MM.1S (cell line): Measurements from ENCODE around the gene ACTR3C.

Experiments
- DNase-seq: peaks from one replicate; pipeline ENCODE4 v3.0.0-alpha.2; 2015
- H2AFZ ChIP-seq: fragments of 300-600 bp; sonication (generic); 2 replicates; pipeline ENCODE4 v1.6.0; 2016; ENCODE audit warnings: antibody characterized with exemption, low read length
- H3F3A ChIP-seq: fragments of 300-600 bp; sonication (generic); 2 replicates; pipeline ENCODE4 v1.6.1; 2016; ENCODE audit warnings: mild to moderate bottlenecking, antibody characterized with exemption, low read length, moderate library complexity, mixed read lengths; ENCODE audit not compliant: insufficient read depth
- H3K27ac ChIP-seq: fragments of 300-600 bp; sonication (generic); 2 replicates; pipeline ENCODE4 v1.5.1; 2016; ENCODE audit warnings: mild to moderate bottlenecking, low read length
- H3K27me3 ChIP-seq: fragments of 300-600 bp; sonication (generic); replicated peaks from 2 replicates; pipeline ENCODE4 v1.6.0; 2016; ENCODE audit warnings: low read length; ENCODE audit not compliant: insufficient read depth
- H3K36me3 ChIP-seq: fragments of 300-600 bp; sonication (generic); replicated peaks from 2 replicates; pipeline ENCODE4 v1.6.1; 2016; ENCODE audit warnings: mild to moderate bottlenecking, low read length, mixed read lengths; ENCODE audit not compliant: insufficient read depth
- H3K4me1 ChIP-seq: fragments of 300-600 bp; sonication (generic); 2 replicates; pipeline ENCODE4 v1.6.1; 2016; ENCODE audit warnings: low read length, mixed read lengths
- H3K4me2 ChIP-seq: fragments of 300-600 bp; sonication (generic); 2 replicates; pipeline ENCODE4 v1.6.0; 2016; ENCODE audit warnings: low read depth, low read length
- H3K4me3 ChIP-seq: fragments of 300-600 bp; sonication (generic); 2 replicates; pipeline ENCODE4 v1.5.1; 2016; ENCODE audit warnings: low read length, mixed read lengths
- H3K79me2 ChIP-seq: fragments of 300-600 bp; sonication (generic); 2 replicates; pipeline ENCODE4 v1.6.1; 2016; ENCODE audit warnings: mixed run types, low read length, mixed read lengths
- H3K9ac ChIP-seq: fragments of 300-600 bp; sonication (generic); 2 replicates; pipeline ENCODE4 v1.6.1; 2016; ENCODE audit warnings: low read length, mixed read lengths
- H3K9me2 ChIP-seq: fragments of 300-600 bp; sonication (generic); replicated peaks from 2 replicates; pipeline ENCODE4 v1.6.1; 2016; ENCODE audit warnings: mild to moderate bottlenecking, low read length, mixed read lengths; ENCODE audit not compliant: insufficient read depth
- H3K9me3 ChIP-seq: fragments of 300-600 bp; sonication (generic); replicated peaks from 2 replicates; pipeline ENCODE4 v1.6.1; 2016; ENCODE audit warnings: mild to moderate bottlenecking, low read length, mixed read lengths; ENCODE audit not compliant: insufficient read depth
- H4K20me1 ChIP-seq: fragments of 300-600 bp; sonication (generic); 2 replicates; pipeline ENCODE4 v1.6.1; 2016; ENCODE audit warnings: mild to moderate bottlenecking, low read length, moderate library complexity, mixed read lengths; ENCODE audit not compliant: insufficient read depth
- CTCF ChIP-seq: fragments of 300-600 bp; sonication (generic); IDR thresholded peaks from 2 replicates; pipeline ENCODE4 v1.5.1; 2016; ENCODE audit warnings: antibody characterized with exemption, low read length, mixed read lengths
- EZH2 ChIP-seq: fragments of 300-600 bp; sonication (generic); optimal IDR thresholded peaks from 2 replicates; pipeline ENCODE3; 2017; ENCODE audit warnings: low read depth, mild to moderate bottlenecking, antibody characterized with exemption, low read length, mixed read lengths
- EZH2phosphoT487 ChIP-seq: fragments of 300-600 bp; sonication (generic); IDR thresholded peaks from 2 replicates; pipeline ENCODE4 v1.6.1; 2018; ENCODE audit warnings: antibody characterized with exemption, low read length

Gene ACTR3C

GRCh38 chr7:150341263-150342120 lies 18.1 kb upstream of the ACTR3C start, which contains the start of gene RARRES2:
Gene RARRES2 (minus strand): TSS chr7:150341629. CDS start chr7:150340609, 1,020 bp downstream.
- Histone ChIP-seq H3F3A (no peaks in the 10 kb centered on the region), H3K4me1 (no peaks in the 10 kb centered on the region), H3K79me2 (no peaks in the 10 kb centered on the region), H4K20me1 (no peaks in the 10 kb centered on the region), H3K9me3 (no peaks in the 10 kb centered on the region), H3K27ac (no peak within 1 kb of the TSS), H3K9ac (no peak within 1 kb of the TSS), H3K9me2 (no peaks in the 10 kb centered on the region), H2AFZ (no peak within 1 kb of the TSS), H3K36me3 (no peaks in the 10 kb centered on the region), H3K4me2 (no peak within 1 kb of the TSS), H3K27me3 (peaks cover 2% of the 10 kb centered on the region; the same call in 1 of the 2 replicates), H3K4me3 (no peak within 1 kb of the TSS)
- no peak for TF ChIP-seq EZH2
- TF ChIP-seq EZH2phosphoT487 = no peak
- no peak for TF ChIP-seq CTCF
- DNase-seq = no peak

- Histone ChIP-seq H4K20me1 (no peaks in the 10 kb centered on the region), H3K79me2 (no peaks in the 10 kb centered on the region), H3K4me2 (no peak overlapping the region), H3K27ac (no peak overlapping the region), H3K4me1 (no peaks in the 10 kb centered on the region), H3F3A (no peaks in the 10 kb centered on the region), H3K36me3 (no peaks in the 10 kb centered on the region), H3K27me3 (peaks cover 2% of the 10 kb centered on the region; the same call in 1 of the 2 replicates), H3K4me3 (no peak overlapping the region), H3K9me3 (no peaks in the 10 kb centered on the region), H2AFZ (no peak overlapping the region), H3K9ac (no peak overlapping the region), H3K9me2 (no peaks in the 10 kb centered on the region)
- DNase-seq = no peak
- TF ChIP-seq EZH2phosphoT487 (no peak), EZH2 (no peak), CTCF (no peak)
Measured at GRCh38 chr7:150340875-150341262, 17.5 kb upstream of the ACTR3C start.

GRCh38 chr7:150340024-150340749 lies 16.8 kb upstream of the ACTR3C start:
- H3K27me3 ChIP-seq = peaks cover 2% of the 10 kb centered on the region; the same call in 1 of the 2 replicates
- H3K9me2 ChIP-seq = no peaks in the 10 kb centered on the region
- H3F3A ChIP-seq = no peaks in the 10 kb centered on the region
- H3K4me1 ChIP-seq = no peaks in the 10 kb centered on the region
- no peak overlapping the region for H3K27ac ChIP-seq
- no peaks in the 10 kb centered on the region for H3K36me3 ChIP-seq
- H3K9ac ChIP-seq = no peak overlapping the region
- H3K4me3 ChIP-seq = no peak overlapping the region
- no peak overlapping the region for H3K4me2 ChIP-seq
- H3K9me3 ChIP-seq = no peaks in the 10 kb centered on the region
- no peaks in the 10 kb centered on the region for H4K20me1 ChIP-seq
- TF ChIP-seq EZH2phosphoT487 (no peak), CTCF (no peak)
- no peak for DNase-seq
- no peaks in the 10 kb centered on the region for H3K79me2 ChIP-seq
- H2AFZ ChIP-seq = no peak overlapping the region
